Spleen (tissue), 11 donors: ENCODE measurements around the gene PRR33. TPM values are rescaled to one million over a fixed set of nuclear protein-coding genes. Genes with fewer than 3 reads are reported as not detected.
A peak's percentile ranks its signal among the peaks of the same experiment; 100 is the strongest.
"Not testable (repeated sequence)": the region's sequence is repeated elsewhere in the genome, so short reads cannot be mapped to it uniquely, and the experiment has no call there.

ENCODE experiments used
- DNase-seq: peaks from one replicate; pipeline ENCODE4 v3.0.0-alpha.2; 2020
- H3K27ac ChIP-seq, 8 donors: fragments of 200-600 bp; sonication (generic) in 7 of 8; 1 replicate in 4 of 8; 2 replicates in 4 of 8; pipeline versions ENCODE4 v1.5.0 to v1.8.0; 2016 to 2021; ENCODE audit warnings: inconsistent platforms in 4 of 8, mild to moderate bottlenecking in 4 of 8, moderate library complexity in 1 of 8
- H3K27me3 ChIP-seq, 7 donors: fragments of 200-600 bp; sonication (generic) in 6 of 7; replicated peaks in 1 of 7; 1 replicate in 4 of 7; 2 replicates in 3 of 7; pipeline versions ENCODE4 v1.5.0 to v1.8.0; 2016 to 2021; ENCODE audit warnings: inconsistent platforms in 3 of 7, mild to moderate bottlenecking in 1 of 7
- H3K36me3 ChIP-seq, 6 donors: fragments of 200-600 bp; sonication (generic) in 5 of 6; 1 replicate in 4 of 6; 2 replicates in 2 of 6; pipeline versions ENCODE4 v1.5.0 to v1.8.0; 2016 to 2021; ENCODE audit warnings: inconsistent platforms in 2 of 6
- H3K4me1 ChIP-seq, 6 donors: fragments of 200-600 bp; sonication (generic) in 5 of 6; 1 replicate in 3 of 6; 2 replicates in 3 of 6; pipeline versions ENCODE4 v1.5.0 to v1.8.0; 2016 to 2021; ENCODE audit warnings: inconsistent platforms in 3 of 6
- H3K4me3 ChIP-seq, 8 donors: fragments of 200-600 bp; sonication (generic) in 7 of 8; 1 replicate in 4 of 8; 2 replicates in 4 of 8; pipeline versions ENCODE4 v1.5.0 to v1.8.0; 2016 to 2021; ENCODE audit warnings: inconsistent platforms in 4 of 8, mild to moderate bottlenecking in 4 of 8, moderate library complexity in 2 of 8
- H3K9me3 ChIP-seq, 8 donors: fragments of 200-600 bp; sonication (generic) in 7 of 8; 1 replicate in 4 of 8; 2 replicates in 4 of 8; pipeline versions ENCODE4 v1.5.0 to v1.8.0; 2016 to 2021; ENCODE audit warnings: inconsistent platforms in 4 of 8
- POLR2A ChIP-seq, 3 donors: fragments of 450-650 bp; IDR thresholded peaks; one replicate each; pipeline ENCODE4 v1.5.1; 2017; ENCODE audit warnings: antibody characterized with exemption in 3 of 3, mild to moderate bottlenecking in 1 of 3
- POLR2AphosphoS5 ChIP-seq, 3 donors: sonication (generic); formaldehyde crosslinking; IDR thresholded peaks; one replicate each; pipeline ENCODE4 v1.5.1; 2017; ENCODE audit warnings: antibody characterized with exemption in 3 of 3
- WGBS, 5 donors: extraction: QIAGEN DNeasy Blood & Tissue Kit in 3 of 5; methylation state at CpG; one replicate each; pipeline versions ENCODE4 v1.1.5 to v1.1.7; 2013 to 2018; 5-methylcytosine and 5-hydroxymethylcytosine counted together
- intact Hi-C: fragments of 100-400 bp; cut with DNase I; formaldehyde crosslinking; loops from one replicate; pipeline ENCODE4 v1.15.0; 2023; ENCODE audit warnings: low total_unique reads
- polyA plus RNA-seq, 3 donors: library from polyadenylated mRNA; stranded (reverse); fragments of 200-250 nt; gene quantifications; one replicate each; pipeline ENCODE4 v1.2.1, GENCODE V29; 2013
- total RNA-seq, 7 donors: library from RNA; depleted of rRNA in 3 of 7; stranded (reverse); fragments of >200 nt in 3 of 7; fragmentation: NEBNext Ultra II Directional in 4 of 7; extraction: Animal tissue kit (Norgen Biotek cat#: 25700) in 4 of 7; gene quantifications; one replicate each; pipeline versions ENCODE4 v1.1.0 to v1.2.1, GENCODE V29; 2016 to 2021
- TF ChIP-seq, protein P1 (sequence below), 11 experiments: fragments of 200-600 bp in 7 of 11; fragments of 450-650 bp in 4 of 11; sonication (generic) in 4 of 11; IDR thresholded peaks in 8 of 11; conservative IDR thresholded peaks in 3 of 11; 1 replicate in 7 of 11; 2 replicates in 4 of 11; pipeline versions ENCODE4 v1.4.0 to v1.8.0; 2016 to 2021; ENCODE audit warnings: antibody characterized with exemption in 11 of 11, inconsistent platforms in 4 of 11, mild to moderate bottlenecking in 1 of 11
- donor health status: healthy with polysubstance abuse.
- donor health status: DM: no; HTN: no; CAD: no; lungs with moderate emphysema.
- donor health status: DM: no; HTN: no; CAD: no.
- donor health status: Bipolar disorder and iron deficiency.
- donor health status: healthy.
- donor health status: DM: no; HTN: no; CAD: no.
- donor health status: DM: yes; HTN: yes; CAD: no.

PRR33 gene
- total and polyA plus RNA-seq, 10 donors, result 0.03 to 0.64 (median 0.20) TPM; not detected in 7

GRCh38 chr11:1888811-1889210, 2.9 kb downstream of the PRR33 start:
- intact Hi-C loops, result no loop called here
- no peak overlapping the region for H3K4me3 ChIP-seq
- 47 to 65% (median 58%) methylated on average over 6 of the region's 6 CpGs for WGBS, 5 donors
- H3K27me3 ChIP-seq, result peaks cover 0 to 8% (median 0%) of the 10 kb centered on the region in 7 donors
- DNase-seq, result no peak
- H3K4me1 ChIP-seq, result peaks cover 5 to 56% (median 42%) of the 10 kb centered on the region in 6 donors
- TF ChIP-seq, protein P1, sequence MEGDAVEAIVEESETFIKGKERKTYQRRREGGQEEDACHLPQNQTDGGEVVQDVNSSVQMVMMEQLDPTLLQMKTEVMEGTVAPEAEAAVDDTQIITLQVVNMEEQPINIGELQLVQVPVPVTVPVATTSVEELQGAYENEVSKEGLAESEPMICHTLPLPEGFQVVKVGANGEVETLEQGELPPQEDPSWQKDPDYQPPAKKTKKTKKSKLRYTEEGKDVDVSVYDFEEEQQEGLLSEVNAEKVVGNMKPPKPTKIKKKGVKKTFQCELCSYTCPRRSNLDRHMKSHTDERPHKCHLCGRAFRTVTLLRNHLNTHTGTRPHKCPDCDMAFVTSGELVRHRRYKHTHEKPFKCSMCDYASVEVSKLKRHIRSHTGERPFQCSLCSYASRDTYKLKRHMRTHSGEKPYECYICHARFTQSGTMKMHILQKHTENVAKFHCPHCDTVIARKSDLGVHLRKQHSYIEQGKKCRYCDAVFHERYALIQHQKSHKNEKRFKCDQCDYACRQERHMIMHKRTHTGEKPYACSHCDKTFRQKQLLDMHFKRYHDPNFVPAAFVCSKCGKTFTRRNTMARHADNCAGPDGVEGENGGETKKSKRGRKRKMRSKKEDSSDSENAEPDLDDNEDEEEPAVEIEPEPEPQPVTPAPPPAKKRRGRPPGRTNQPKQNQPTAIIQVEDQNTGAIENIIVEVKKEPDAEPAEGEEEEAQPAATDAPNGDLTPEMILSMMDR (IDR thresholded peaks at IDR 0.05 in 8 of 11, conservative IDR thresholded peaks at IDR 0.05 in 3 of 11), result no peak
- TF ChIP-seq POLR2AphosphoS5 (IDR thresholded peaks at IDR 0.05), result no peak
- no peak for TF ChIP-seq POLR2A (IDR thresholded peaks at IDR 0.05)
- H3K9me3 ChIP-seq, result no peaks in the 10 kb centered on the region
- H3K27ac ChIP-seq, result peak overlapping the region in 6 of 8 donors; percentile 32 to 79 (median 72)
- H3K36me3 ChIP-seq, result peaks cover 0 to 78% (median 55%) of the 10 kb centered on the region in 6 donors

DNA sequence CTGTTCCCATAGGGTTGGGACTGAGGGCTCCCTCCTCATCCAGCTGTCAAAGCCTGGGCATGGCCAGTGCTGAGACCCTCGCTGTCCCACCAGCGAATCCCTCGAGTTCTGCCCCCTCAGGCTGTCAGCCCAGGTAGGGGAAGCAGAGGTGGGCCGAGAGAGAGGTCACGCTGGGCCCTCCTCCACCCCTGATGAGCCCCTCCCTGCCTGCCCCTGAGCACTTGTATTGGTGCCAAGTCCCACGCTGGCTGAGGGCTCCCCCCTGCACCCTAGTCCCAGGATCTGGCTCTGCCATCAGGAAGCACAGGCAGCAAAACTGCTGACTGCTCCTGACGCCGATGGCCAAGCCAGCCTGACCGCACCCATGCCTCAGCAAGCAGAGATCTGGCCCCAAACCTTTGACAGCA, 3.3 kb downstream of the PRR33 start:
- no peak for DNase-seq
- Histone ChIP-seq H3K9me3 (no peaks in the 10 kb centered on the region), H3K4me3 (no peak overlapping the region), H3K27me3 (peaks cover 0 to 8% (median 0%) of the 10 kb centered on the region in 7 donors), H3K27ac (peak overlapping the region in 6 of 8 donors; percentile 5 to 79 (median 72)), H3K4me1 (peaks cover 5 to 56% (median 42%) of the 10 kb centered on the region in 6 donors), H3K36me3 (peaks cover 0 to 83% (median 60%) of the 10 kb centered on the region in 6 donors)
- TF ChIP-seq, protein P1 (IDR thresholded peaks at IDR 0.05 in 8 of 11, conservative IDR thresholded peaks at IDR 0.05 in 3 of 11), result no peak
- TF ChIP-seq POLR2A (IDR thresholded peaks at IDR 0.05), result no peak
- peak in 1 of 3 donors; percentile 45 for TF ChIP-seq POLR2AphosphoS5 (IDR thresholded peaks at IDR 0.05)
- intact Hi-C loops, result no loop called here
- WGBS, 5 donors, result 41 to 83% (median 44%) methylated on average over 1 to 9 of the region's 9 CpGs

- Histone ChIP-seq H3K9me3 (no peaks in the 10 kb centered on the region), H3K27ac (peak overlapping the region in 5 of 8 donors; percentile 5 to 79 (median 73)), H3K4me3 (no peak overlapping the region), H3K27me3 (peaks cover 0 to 8% (median 0%) of the 10 kb centered on the region in 7 donors), H3K4me1 (peaks cover 5 to 59% (median 46%) of the 10 kb centered on the region in 6 donors), H3K36me3 (peaks cover 0 to 89% (median 66%) of the 10 kb centered on the region in 6 donors)
- TF ChIP-seq, protein P1 (IDR thresholded peaks at IDR 0.05 in 8 of 11, conservative IDR thresholded peaks at IDR 0.05 in 3 of 11), result no peak
- TF ChIP-seq POLR2AphosphoS5 (IDR thresholded peaks at IDR 0.05) (no peak), POLR2A (IDR thresholded peaks at IDR 0.05) (no peak)
- intact Hi-C loops, result no loop called here
- 65 to 87% (median 76%) methylated on average over 7 to 11 of the region's 11 CpGs for WGBS, 5 donors
- DNase-seq, result no peak
Observed at GRCh38 chr11:1887451-1888346, 4.0 kb downstream of the PRR33 start.

GRCh38 chr11:1886551-1886950, 5.1 kb downstream of the PRR33 start:
- H3K4me3 ChIP-seq, H3K27me3 ChIP-seq, intact Hi-C loops, DNase-seq, H3K9me3 ChIP-seq: not testable (repeated sequence)
- Histone ChIP-seq H3K36me3 (peaks cover 0 to 100% (median 69%) of the 10 kb centered on the region in 6 donors), H3K27ac (peak overlapping the region in 1 of 8 donors; percentile 8), H3K4me1 (peaks cover 12 to 65% (median 56%) of the 10 kb centered on the region in 6 donors)
- WGBS, 5 donors, result 94 to 96% (median 94%) methylated on average over 11 to 13 of the region's 13 CpGs
- TF ChIP-seq POLR2AphosphoS5 (IDR thresholded peaks at IDR 0.05), result peak in 1 of 3 donors; percentile 43
